ENCODE measurements around the gene TRAK1.

DNA sequence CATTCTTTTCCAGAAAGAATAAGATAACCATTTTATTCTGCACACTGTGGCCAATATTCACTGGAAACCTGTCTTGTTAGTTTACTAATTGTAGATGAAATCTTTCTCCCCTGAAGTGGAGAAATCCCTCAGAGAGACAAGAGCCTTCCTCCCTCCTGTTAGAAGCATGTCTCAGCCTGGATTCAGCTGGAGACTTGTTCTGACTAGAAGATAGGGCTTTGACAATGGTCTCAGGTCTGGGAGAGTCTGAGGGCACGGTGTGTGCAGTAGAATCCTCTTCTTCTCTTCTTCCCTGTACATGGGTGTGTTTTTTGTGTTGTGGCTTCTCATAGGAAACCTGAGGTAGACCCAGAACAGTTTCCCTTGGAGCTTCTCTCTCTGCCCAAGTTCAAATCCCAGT lies 154.9 kb downstream of the TRAK1 start:
- TF ChIP-seq CTCF (IDR thresholded peaks at IDR 0.05; ENCODE audit: low read length) (no peak), EZH2 (optimal IDR thresholded peaks at IDR 0.05; ENCODE audit: low read depth, low read length) (no peak)

Data from MM.1S (cell line).